Measurements from ENCODE around the gene CHRNB1.
A peak's percentile ranks its signal among the peaks of the same experiment; 100 is the strongest.

Gene CHRNB1

DNA sequence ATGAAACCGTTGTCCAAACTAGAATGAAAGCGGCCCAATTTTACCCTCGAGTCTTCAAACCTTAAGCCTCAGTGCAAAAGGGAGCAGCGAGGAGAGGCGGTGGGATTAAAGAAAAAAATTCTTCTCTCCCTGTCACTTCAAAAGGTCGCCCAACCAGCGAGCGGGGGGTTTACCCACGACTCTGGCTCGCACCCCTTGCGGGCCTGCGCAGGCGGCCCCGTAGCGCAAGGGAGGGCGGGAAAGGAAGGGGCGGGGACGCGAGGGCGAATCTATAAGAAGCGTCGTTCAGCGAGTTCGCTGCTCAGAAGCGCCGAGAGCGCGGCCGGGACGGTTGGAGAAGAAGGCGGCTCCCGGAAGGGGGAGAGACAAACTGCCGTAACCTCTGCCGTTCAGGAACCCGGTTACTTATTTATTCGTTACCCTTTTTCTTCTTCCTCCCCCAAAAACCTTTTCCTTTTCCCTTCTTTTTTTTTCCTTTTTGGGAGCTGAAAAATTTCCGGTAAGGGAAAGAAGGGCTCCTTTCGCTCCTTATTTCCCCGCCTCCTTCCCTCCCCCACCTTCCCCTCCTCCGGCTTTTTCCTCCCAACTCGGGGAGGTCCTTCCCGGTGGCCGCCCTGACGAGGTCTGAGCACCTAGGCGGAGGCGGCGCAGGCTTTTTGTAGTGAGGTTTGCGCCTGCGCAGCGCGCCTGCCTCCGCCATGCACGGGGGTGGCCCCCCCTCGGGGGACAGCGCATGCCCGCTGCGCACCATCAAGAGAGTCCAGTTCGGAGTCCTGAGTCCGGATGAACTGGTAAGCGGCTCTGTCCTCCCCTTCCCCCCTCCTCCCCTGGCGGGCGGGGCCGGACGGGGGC lies 39.4 kb downstream of the CHRNB1 start, which contains the start of gene POLR2A (continued):
- TF ChIP-seq ZBTB21 (tag by site-specific recombination; IDR thresholded peaks at IDR 0.05): peak; percentile 78; the same call in 1 of the 2 replicates
- no peak for TF ChIP-seq ZNF112 (tag by site-specific recombination; IDR thresholded peaks at IDR 0.05)
- TF ChIP-seq, protein P1, sequence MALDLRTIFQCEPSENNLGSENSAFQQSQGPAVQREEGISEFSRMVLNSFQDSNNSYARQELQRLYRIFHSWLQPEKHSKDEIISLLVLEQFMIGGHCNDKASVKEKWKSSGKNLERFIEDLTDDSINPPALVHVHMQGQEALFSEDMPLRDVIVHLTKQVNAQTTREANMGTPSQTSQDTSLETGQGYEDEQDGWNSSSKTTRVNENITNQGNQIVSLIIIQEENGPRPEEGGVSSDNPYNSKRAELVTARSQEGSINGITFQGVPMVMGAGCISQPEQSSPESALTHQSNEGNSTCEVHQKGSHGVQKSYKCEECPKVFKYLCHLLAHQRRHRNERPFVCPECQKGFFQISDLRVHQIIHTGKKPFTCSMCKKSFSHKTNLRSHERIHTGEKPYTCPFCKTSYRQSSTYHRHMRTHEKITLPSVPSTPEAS (tag by site-specific recombination; IDR thresholded peaks at IDR 0.05): peak; percentile 75; the same call in 1 of the 2 replicates
- TF ChIP-seq, protein P2, sequence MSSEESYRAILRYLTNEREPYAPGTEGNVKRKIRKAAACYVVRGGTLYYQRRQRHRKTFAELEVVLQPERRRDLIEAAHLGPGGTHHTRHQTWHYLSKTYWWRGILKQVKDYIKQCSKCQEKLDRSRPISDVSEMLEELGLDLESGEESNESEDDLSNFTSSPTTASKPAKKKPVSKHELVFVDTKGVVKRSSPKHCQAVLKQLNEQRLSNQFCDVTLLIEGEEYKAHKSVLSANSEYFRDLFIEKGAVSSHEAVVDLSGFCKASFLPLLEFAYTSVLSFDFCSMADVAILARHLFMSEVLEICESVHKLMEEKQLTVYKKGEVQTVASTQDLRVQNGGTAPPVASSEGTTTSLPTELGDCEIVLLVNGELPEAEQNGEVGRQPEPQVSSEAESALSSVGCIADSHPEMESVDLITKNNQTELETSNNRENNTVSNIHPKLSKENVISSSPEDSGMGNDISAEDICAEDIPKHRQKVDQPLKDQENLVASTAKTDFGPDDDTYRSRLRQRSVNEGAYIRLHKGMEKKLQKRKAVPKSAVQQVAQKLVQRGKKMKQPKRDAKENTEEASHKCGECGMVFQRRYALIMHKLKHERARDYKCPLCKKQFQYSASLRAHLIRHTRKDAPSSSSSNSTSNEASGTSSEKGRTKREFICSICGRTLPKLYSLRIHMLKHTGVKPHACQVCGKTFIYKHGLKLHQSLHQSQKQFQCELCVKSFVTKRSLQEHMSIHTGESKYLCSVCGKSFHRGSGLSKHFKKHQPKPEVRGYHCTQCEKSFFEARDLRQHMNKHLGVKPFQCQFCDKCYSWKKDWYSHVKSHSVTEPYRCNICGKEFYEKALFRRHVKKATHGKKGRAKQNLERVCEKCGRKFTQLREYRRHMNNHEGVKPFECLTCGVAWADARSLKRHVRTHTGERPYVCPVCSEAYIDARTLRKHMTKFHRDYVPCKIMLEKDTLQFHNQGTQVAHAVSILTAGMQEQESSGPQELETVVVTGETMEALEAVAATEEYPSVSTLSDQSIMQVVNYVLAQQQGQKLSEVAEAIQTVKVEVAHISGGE (tag by site-specific recombination; conservative IDR thresholded peaks at IDR 0.05; ENCODE audit: low read depth): peak; percentile 78
- TF ChIP-seq, protein P3, sequence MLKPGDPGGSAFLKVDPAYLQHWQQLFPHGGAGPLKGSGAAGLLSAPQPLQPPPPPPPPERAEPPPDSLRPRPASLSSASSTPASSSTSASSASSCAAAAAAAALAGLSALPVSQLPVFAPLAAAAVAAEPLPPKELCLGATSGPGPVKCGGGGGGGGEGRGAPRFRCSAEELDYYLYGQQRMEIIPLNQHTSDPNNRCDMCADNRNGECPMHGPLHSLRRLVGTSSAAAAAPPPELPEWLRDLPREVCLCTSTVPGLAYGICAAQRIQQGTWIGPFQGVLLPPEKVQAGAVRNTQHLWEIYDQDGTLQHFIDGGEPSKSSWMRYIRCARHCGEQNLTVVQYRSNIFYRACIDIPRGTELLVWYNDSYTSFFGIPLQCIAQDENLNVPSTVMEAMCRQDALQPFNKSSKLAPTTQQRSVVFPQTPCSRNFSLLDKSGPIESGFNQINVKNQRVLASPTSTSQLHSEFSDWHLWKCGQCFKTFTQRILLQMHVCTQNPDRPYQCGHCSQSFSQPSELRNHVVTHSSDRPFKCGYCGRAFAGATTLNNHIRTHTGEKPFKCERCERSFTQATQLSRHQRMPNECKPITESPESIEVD (tag by site-specific recombination; IDR thresholded peaks at IDR 0.05): 0 out of 2 replicates have a peak, but pooled peaks have one; percentile 41
- TF ChIP-seq ZNF791 (tag by site-specific recombination; IDR thresholded peaks at IDR 0.05): 0 out of 2 replicates have a peak, but pooled peaks have one; percentile 47
- TF ChIP-seq ZNF211 (tag by site-specific recombination; IDR thresholded peaks at IDR 0.05; ENCODE audit: low read depth): no peak
- no peak for TF ChIP-seq ZFP3 (tag by site-specific recombination; IDR thresholded peaks at IDR 0.05; ENCODE audit: low read depth)
- TF ChIP-seq ZNF175 (tag by site-specific recombination; IDR thresholded peaks at IDR 0.05): no peak
- TF ChIP-seq, protein P4, sequence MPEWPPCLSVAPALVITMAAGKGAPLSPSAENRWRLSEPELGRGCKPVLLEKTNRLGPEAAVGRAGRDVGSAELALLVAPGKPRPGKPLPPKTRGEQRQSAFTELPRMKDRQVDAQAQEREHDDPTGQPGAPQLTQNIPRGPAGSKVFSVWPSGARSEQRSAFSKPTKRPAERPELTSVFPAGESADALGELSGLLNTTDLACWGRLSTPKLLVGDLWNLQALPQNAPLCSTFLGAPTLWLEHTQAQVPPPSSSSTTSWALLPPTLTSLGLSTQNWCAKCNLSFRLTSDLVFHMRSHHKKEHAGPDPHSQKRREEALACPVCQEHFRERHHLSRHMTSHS (tag by site-specific recombination; IDR thresholded peaks at IDR 0.05): 0 out of 2 replicates have a peak, but pooled peaks have one; percentile 40
- TF ChIP-seq, protein P5, sequence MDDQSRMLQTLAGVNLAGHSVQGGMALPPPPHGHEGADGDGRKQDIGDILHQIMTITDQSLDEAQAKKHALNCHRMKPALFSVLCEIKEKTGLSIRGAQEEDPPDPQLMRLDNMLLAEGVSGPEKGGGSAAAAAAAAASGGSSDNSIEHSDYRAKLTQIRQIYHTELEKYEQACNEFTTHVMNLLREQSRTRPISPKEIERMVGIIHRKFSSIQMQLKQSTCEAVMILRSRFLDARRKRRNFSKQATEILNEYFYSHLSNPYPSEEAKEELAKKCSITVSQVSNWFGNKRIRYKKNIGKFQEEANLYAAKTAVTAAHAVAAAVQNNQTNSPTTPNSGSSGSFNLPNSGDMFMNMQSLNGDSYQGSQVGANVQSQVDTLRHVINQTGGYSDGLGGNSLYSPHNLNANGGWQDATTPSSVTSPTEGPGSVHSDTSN (CRISPR knock-in tag; IDR thresholded peaks at IDR 0.05): no peak
- TF ChIP-seq ZNF629 (tag by site-specific recombination; IDR thresholded peaks at IDR 0.05): peak; percentile 88
- peak; percentile 98 for TF ChIP-seq ZNF837 (tag by site-specific recombination; IDR thresholded peaks at IDR 0.05)
- TF ChIP-seq, protein P6, sequence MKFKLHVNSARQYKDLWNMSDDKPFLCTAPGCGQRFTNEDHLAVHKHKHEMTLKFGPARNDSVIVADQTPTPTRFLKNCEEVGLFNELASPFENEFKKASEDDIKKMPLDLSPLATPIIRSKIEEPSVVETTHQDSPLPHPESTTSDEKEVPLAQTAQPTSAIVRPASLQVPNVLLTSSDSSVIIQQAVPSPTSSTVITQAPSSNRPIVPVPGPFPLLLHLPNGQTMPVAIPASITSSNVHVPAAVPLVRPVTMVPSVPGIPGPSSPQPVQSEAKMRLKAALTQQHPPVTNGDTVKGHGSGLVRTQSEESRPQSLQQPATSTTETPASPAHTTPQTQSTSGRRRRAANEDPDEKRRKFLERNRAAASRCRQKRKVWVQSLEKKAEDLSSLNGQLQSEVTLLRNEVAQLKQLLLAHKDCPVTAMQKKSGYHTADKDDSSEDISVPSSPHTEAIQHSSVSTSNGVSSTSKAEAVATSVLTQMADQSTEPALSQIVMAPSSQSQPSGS (tag by site-specific recombination; IDR thresholded peaks at IDR 0.05; ENCODE audit: low read depth): 0 out of 2 replicates have a peak, but pooled peaks have one; percentile 2
- TF ChIP-seq ZNF202 (tag by site-specific recombination; IDR thresholded peaks at IDR 0.05; ENCODE audit: borderline replicate concordance): no peak
- TF ChIP-seq ZSCAN23 (tag by site-specific recombination; IDR thresholded peaks at IDR 0.05): peak; percentile 98
- TF ChIP-seq, protein P7, sequence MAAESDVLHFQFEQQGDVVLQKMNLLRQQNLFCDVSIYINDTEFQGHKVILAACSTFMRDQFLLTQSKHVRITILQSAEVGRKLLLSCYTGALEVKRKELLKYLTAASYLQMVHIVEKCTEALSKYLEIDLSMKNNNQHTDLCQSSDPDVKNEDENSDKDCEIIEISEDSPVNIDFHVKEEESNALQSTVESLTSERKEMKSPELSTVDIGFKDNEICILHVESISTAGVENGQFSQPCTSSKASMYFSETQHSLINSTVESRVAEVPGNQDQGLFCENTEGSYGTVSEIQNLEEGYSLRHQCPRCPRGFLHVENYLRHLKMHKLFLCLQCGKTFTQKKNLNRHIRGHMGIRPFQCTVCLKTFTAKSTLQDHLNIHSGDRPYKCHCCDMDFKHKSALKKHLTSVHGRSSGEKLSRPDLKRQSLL (tag by site-specific recombination; IDR thresholded peaks at IDR 0.05): peak; percentile 68
- peak; percentile 99 for TF ChIP-seq IKZF3 (tag by site-specific recombination; IDR thresholded peaks at IDR 0.05)
- TF ChIP-seq ZXDB (tag by site-specific recombination; IDR thresholded peaks at IDR 0.05): peak; percentile 100
- TF ChIP-seq, protein P8, sequence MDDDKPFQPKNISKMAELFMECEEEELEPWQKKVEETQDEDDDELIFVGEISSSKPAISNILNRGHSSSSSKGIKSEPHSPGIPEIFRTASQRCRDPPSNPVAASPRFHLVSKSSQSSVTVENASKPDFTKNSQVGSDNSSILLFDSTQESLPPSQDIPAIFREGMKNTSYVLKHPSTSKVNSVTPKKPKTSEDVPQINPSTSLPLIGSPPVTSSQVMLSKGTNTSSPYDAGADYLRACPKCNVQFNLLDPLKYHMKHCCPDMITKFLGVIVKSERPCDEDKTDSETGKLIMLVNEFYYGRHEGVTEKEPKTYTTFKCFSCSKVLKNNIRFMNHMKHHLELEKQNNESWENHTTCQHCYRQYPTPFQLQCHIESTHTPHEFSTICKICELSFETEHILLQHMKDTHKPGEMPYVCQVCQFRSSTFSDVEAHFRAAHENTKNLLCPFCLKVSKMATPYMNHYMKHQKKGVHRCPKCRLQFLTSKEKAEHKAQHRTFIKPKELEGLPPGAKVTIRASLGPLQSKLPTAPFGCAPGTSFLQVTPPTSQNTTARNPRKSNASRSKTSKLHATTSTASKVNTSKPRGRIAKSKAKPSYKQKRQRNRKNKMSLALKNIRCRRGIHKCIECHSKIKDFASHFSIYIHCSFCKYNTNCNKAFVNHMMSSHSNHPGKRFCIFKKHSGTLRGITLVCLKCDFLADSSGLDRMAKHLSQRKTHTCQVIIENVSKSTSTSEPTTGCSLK (tag by site-specific recombination; IDR thresholded peaks at IDR 0.05): no peak
- TF ChIP-seq ZNF121 (tag by site-specific recombination; IDR thresholded peaks at IDR 0.05): no peak
- no peak for TF ChIP-seq ZNF433 (tag by site-specific recombination; IDR thresholded peaks at IDR 0.05; ENCODE audit: low read depth)
- TF ChIP-seq ZNF266 (tag by site-specific recombination; IDR thresholded peaks at IDR 0.05; ENCODE audit: low read depth): no peak
- no peak for TF ChIP-seq BCL11A (tag by site-specific recombination; IDR thresholded peaks at IDR 0.05; ENCODE audit: low read depth)
- TF ChIP-seq OVOL3 (tag by site-specific recombination; IDR thresholded peaks at IDR 0.05): peak; percentile 90
